ENCODE measurements around the gene ZNF213.
A peak's percentile ranks its signal among the peaks of the same experiment; 100 is the strongest.

The ZNF213 gene

DNA sequence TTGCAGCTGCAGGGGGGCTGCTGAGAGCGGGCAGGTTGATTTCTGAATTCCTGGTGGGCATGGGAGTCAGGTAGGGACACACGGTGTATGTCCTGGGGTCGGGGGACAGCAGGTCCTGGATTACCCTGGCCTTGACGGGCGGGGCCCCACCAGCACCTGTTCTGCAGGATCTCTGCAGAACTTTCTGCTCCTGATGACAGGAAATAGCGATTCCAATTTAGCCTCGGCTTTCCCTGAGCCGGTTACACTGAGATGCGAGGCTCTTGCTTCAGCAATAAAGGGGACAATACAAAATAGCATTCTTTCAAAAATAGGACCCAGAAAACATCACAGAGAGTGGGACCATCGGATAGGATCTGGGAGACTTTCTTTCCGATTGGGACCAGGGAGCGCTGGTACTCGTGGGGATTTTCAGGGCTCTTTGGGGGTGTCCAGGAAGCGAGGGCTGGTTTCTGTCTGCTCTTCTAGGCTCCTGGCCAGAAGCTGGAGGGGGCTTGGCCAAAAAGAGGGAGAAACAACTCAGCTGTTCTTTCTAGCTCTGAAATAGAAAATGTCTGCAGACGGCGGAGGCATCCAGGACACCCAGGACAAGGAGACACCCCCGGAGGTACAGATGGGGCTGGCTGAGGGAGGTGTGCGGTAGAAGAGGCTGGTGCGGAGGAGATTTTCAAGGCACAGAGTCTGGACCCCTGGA, 21.8 kb upstream of the ZNF213 start:
- Histone ChIP-seq H3K79me2 (ENCODE audit: control insufficient read depth, insufficient read depth, low read length) (no peaks in the 10 kb centered on the region), H2BK15ac (replicated peaks; ENCODE audit: low read depth) (no peak overlapping the region), H3K23ac (ENCODE audit: low read length) (no peak overlapping the region), H2BK5ac (ENCODE audit: low read length) (no peak overlapping the region), H3K4me2 (ENCODE audit: low read length) (peak overlapping the region; percentile 88), H3K4me3 (ENCODE audit: low read length) (peak overlapping the region; percentile 66), H2AK5ac (ENCODE audit: low read length) (no peak overlapping the region), H4K8ac (ENCODE audit: low read depth, low read length) (no peak overlapping the region), H3K4ac (ENCODE audit: low read depth, low read length) (no peak overlapping the region), H3K36me3 (ENCODE audit: control insufficient read depth, insufficient read depth, low read length) (no peaks in the 10 kb centered on the region), H2BK120ac (ENCODE audit: low read depth, low read length) (no peak overlapping the region), H3K27ac (ENCODE audit: low read depth, low read length) (no peak overlapping the region), H3K9ac (ENCODE audit: low read length) (peak overlapping the region; percentile 80), H3K18ac (ENCODE audit: low read length) (no peak overlapping the region), H3K79me1 (ENCODE audit: low read length) (no peaks in the 10 kb centered on the region), H4K5ac (ENCODE audit: low read length) (no peak overlapping the region), H3K27me3 (ENCODE audit: insufficient read depth, low read length, poor library complexity) (no peaks in the 10 kb centered on the region), H3K56ac (ENCODE audit: low read length) (peak overlapping the region; percentile 88), H3K4me1 (ENCODE audit: control insufficient read depth, low read depth, low read length) (no peaks in the 10 kb centered on the region)
- no CpG with 5 or more reads among the region's 19 CpGs for WGBS (ENCODE audit: extremely low coverage, insufficient coverage, low lambda C conversion rate)
- DNase-seq = no peak

DNA sequence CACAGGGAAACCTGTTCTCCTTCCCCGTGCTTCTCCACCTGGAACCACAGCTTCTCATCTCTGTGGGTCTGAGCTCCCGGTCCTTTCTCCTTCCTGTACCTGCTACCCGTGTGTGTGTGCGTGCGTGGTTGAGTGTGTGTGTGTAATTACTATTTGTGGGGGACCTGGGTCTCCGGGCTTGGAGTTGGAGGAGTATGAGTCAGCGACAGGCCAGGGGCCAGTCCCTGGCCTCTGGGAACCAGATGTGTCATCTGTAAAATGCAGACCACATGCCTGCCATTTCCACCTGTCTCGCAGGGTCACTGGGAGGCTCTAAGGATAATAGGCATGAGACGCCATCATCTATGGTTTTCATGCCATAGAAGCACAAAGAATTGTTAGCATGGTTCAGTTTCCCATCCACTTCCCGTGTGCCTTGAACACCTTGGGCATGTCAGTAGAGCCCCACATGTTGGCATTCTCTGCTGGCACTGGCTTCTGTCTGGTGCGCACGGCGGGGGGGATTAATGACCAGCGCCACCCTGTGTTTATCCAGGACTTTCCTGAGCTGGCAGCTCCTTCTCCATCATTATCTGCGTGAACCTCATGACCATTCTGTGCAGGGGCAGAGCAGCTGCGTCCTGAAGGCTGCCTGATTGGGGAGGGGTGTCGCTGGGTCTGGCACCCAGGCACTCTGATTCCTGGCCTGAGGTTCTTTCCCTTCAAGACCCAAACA, 20.9 kb upstream of the ZNF213 start:
- no peak overlapping the region for H3K4ac ChIP-seq (ENCODE audit: low read depth, low read length)
- no peak overlapping the region for H2BK5ac ChIP-seq (ENCODE audit: low read length)
- no peak overlapping the region for H3K56ac ChIP-seq (ENCODE audit: low read length)
- no peak overlapping the region for H3K4me2 ChIP-seq (ENCODE audit: low read length)
- H2BK120ac ChIP-seq (ENCODE audit: low read depth, low read length) = no peak overlapping the region
- H3K79me1 ChIP-seq (ENCODE audit: low read length) = no peaks in the 10 kb centered on the region
- H2AK5ac ChIP-seq (ENCODE audit: low read length) = no peak overlapping the region
- no peaks in the 10 kb centered on the region for H3K79me2 ChIP-seq (ENCODE audit: control insufficient read depth, insufficient read depth, low read length)
- WGBS (ENCODE audit: extremely low coverage, insufficient coverage, low lambda C conversion rate) = no CpG with 5 or more reads among the region's 17 CpGs
- H3K36me3 ChIP-seq (ENCODE audit: control insufficient read depth, insufficient read depth, low read length) = no peaks in the 10 kb centered on the region
- no peak for DNase-seq
- H3K4me3 ChIP-seq (ENCODE audit: low read length) = no peak overlapping the region
- H3K4me1 ChIP-seq (ENCODE audit: control insufficient read depth, low read depth, low read length) = no peaks in the 10 kb centered on the region
- no peak overlapping the region for H3K23ac ChIP-seq (ENCODE audit: low read length)
- H3K27me3 ChIP-seq (ENCODE audit: insufficient read depth, low read length, poor library complexity) = no peaks in the 10 kb centered on the region
- H3K9ac ChIP-seq (ENCODE audit: low read length) = no peak overlapping the region
- no peak overlapping the region for H2BK15ac ChIP-seq (replicated peaks; ENCODE audit: low read depth)
- no peak overlapping the region for H4K5ac ChIP-seq (ENCODE audit: low read length)
- H4K8ac ChIP-seq (ENCODE audit: low read depth, low read length) = no peak overlapping the region
- H3K27ac ChIP-seq (ENCODE audit: low read depth, low read length) = no peak overlapping the region
- H3K18ac ChIP-seq (ENCODE audit: low read length) = no peak overlapping the region

DNA sequence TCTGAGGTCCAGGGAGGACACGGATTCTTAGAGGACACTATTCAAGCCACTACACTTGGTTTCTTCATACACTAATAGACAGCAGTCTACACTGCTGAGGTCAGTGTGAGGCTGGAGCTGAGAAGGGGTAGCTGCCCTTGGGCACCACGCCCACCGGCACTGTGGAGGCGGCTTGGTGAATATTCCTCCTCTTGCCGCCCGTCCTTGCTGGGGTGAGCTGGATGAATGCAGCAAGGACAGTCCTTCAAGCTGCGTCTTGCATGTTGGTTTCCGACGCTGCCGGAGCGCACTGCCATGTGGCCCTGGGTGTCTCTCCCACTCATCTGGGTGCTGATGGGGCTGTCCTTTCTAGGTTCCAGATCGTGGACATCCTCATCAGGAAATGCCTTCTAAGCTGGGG, 19.8 kb upstream of the ZNF213 start:
- H3K4me1 ChIP-seq (ENCODE audit: control insufficient read depth, low read depth, low read length) = no peaks in the 10 kb centered on the region
- H3K27ac ChIP-seq (ENCODE audit: low read depth, low read length) = no peak overlapping the region
- no peak overlapping the region for H2BK5ac ChIP-seq (ENCODE audit: low read length)
- H3K27me3 ChIP-seq (ENCODE audit: insufficient read depth, low read length, poor library complexity) = no peaks in the 10 kb centered on the region
- H3K36me3 ChIP-seq (ENCODE audit: control insufficient read depth, insufficient read depth, low read length) = peaks cover 3% of the 10 kb centered on the region
- H3K79me1 ChIP-seq (ENCODE audit: low read length) = no peaks in the 10 kb centered on the region
- no peaks in the 10 kb centered on the region for H3K79me2 ChIP-seq (ENCODE audit: control insufficient read depth, insufficient read depth, low read length)
- H4K5ac ChIP-seq (ENCODE audit: low read length) = no peak overlapping the region
- no peak for DNase-seq
- no peak overlapping the region for H3K4me2 ChIP-seq (ENCODE audit: low read length)
- no peak overlapping the region for H3K9ac ChIP-seq (ENCODE audit: low read length)
- no peak overlapping the region for H3K4ac ChIP-seq (ENCODE audit: low read depth, low read length)
- no peak overlapping the region for H3K56ac ChIP-seq (ENCODE audit: low read length)
- no peak overlapping the region for H4K8ac ChIP-seq (ENCODE audit: low read depth, low read length)
- H2BK15ac ChIP-seq (replicated peaks; ENCODE audit: low read depth) = no peak overlapping the region
- H2AK5ac ChIP-seq (ENCODE audit: low read length) = no peak overlapping the region
- WGBS (ENCODE audit: extremely low coverage, insufficient coverage, low lambda C conversion rate) = no CpG with 5 or more reads among the region's 12 CpGs
- H3K18ac ChIP-seq (ENCODE audit: low read length) = no peak overlapping the region
- H3K23ac ChIP-seq (ENCODE audit: low read length) = no peak overlapping the region
- H2BK120ac ChIP-seq (ENCODE audit: low read depth, low read length) = no peak overlapping the region
- H3K4me3 ChIP-seq (ENCODE audit: low read length) = no peak overlapping the region

DNA sequence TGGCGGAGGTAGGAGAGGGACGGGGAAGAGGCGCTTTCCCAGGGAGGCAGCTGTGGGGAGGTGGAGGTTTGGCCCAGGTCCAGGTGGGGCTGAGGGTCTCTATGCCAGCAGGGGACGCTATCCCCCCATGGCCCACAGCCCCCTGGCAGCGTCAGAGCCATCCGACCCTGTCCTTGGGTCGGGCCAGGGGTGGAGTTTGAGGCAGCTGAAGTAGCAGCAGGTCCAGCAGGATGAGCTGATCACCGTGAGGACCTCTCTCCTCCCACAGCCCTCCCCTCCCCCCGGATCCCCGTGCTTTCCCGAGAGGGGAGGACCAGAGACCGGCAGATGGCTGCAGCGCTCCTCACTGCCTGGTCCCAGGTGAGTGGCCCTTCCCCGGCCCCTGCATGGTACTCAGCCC, 19.3 kb upstream of the ZNF213 start:
- no peaks in the 10 kb centered on the region for H3K4me1 ChIP-seq (ENCODE audit: control insufficient read depth, low read depth, low read length)

DNA sequence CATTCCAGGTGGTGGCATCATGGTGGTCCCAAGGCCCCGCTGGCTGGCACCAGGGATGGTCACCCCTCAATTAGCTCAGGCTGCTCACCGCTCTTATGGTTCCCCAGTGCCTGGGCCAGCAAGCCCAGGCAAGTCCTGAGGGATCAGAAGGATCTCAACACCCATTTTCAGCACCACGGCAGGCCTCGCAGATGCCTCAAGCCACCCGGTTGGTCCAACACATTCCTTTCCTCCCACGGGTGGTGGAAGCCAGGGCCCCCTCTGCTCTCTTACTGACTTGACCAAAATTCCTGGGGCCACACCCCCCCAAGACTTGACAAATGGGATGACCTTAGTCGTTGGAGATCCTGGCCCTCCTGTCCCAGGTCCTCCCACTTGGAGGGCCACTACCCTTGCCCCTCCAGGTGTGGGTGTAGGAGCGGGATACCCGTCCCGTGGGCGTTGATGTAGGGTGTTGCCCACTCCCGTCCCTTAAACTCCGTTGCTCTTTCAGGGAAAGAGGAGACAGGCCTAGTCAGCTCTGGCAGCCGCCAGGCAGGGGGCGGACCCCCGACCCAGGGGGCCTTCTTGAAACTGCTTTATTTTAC, 16.5 kb upstream of the ZNF213 start:
- H3K79me1 ChIP-seq (ENCODE audit: low read length) = no peaks in the 10 kb centered on the region
- H2BK15ac ChIP-seq (replicated peaks; ENCODE audit: low read depth) = no peak overlapping the region
- H3K56ac ChIP-seq (ENCODE audit: low read length) = no peak overlapping the region
- no peak overlapping the region for H3K4me3 ChIP-seq (ENCODE audit: low read length)
- H3K27me3 ChIP-seq (ENCODE audit: insufficient read depth, low read length, poor library complexity) = no peaks in the 10 kb centered on the region
- no peak overlapping the region for H2BK120ac ChIP-seq (ENCODE audit: low read depth, low read length)
- H3K18ac ChIP-seq (ENCODE audit: low read length) = no peak overlapping the region
- no peak overlapping the region for H3K27ac ChIP-seq (ENCODE audit: low read depth, low read length)
- H3K4ac ChIP-seq (ENCODE audit: low read depth, low read length) = no peak overlapping the region
- no peak overlapping the region for H4K5ac ChIP-seq (ENCODE audit: low read length)
- no peak for DNase-seq
- no peak overlapping the region for H3K9ac ChIP-seq (ENCODE audit: low read length)
- peaks cover 3% of the 10 kb centered on the region for H3K36me3 ChIP-seq (ENCODE audit: control insufficient read depth, insufficient read depth, low read length)
- no peaks in the 10 kb centered on the region for H3K79me2 ChIP-seq (ENCODE audit: control insufficient read depth, insufficient read depth, low read length)
- H3K23ac ChIP-seq (ENCODE audit: low read length) = no peak overlapping the region
- H3K4me1 ChIP-seq (ENCODE audit: control insufficient read depth, low read depth, low read length) = no peaks in the 10 kb centered on the region
- no CpG with 5 or more reads among the region's 16 CpGs for whole genome bisulfite sequencing (ENCODE audit: extremely low coverage, insufficient coverage, low lambda C conversion rate)
- H3K4me2 ChIP-seq (ENCODE audit: low read length) = no peak overlapping the region
- H2BK5ac ChIP-seq (ENCODE audit: low read length) = no peak overlapping the region
- H2AK5ac ChIP-seq (ENCODE audit: low read length) = no peak overlapping the region
- H4K8ac ChIP-seq (ENCODE audit: low read depth, low read length) = no peak overlapping the region

More for the DNA sequence above, 19.3 kb upstream of the ZNF213 start:
- no peak for DNase-seq
- H3K79me2 ChIP-seq (ENCODE audit: control insufficient read depth, insufficient read depth, low read length) = no peaks in the 10 kb centered on the region
- H3K4ac ChIP-seq (ENCODE audit: low read depth, low read length) = no peak overlapping the region
- H3K56ac ChIP-seq (ENCODE audit: low read length) = no peak overlapping the region
- H3K27ac ChIP-seq (ENCODE audit: low read depth, low read length) = no peak overlapping the region
- H3K79me1 ChIP-seq (ENCODE audit: low read length) = no peaks in the 10 kb centered on the region
- WGBS (ENCODE audit: extremely low coverage, insufficient coverage, low lambda C conversion rate) = no CpG with 5 or more reads among the region's 14 CpGs
- no peak overlapping the region for H4K5ac ChIP-seq (ENCODE audit: low read length)
- peaks cover 3% of the 10 kb centered on the region for H3K36me3 ChIP-seq (ENCODE audit: control insufficient read depth, insufficient read depth, low read length)
- H3K9ac ChIP-seq (ENCODE audit: low read length) = no peak overlapping the region
- no peak overlapping the region for H2BK120ac ChIP-seq (ENCODE audit: low read depth, low read length)
- H3K27me3 ChIP-seq (ENCODE audit: insufficient read depth, low read length, poor library complexity) = no peaks in the 10 kb centered on the region
- H3K23ac ChIP-seq (ENCODE audit: low read length) = no peak overlapping the region
- H3K4me2 ChIP-seq (ENCODE audit: low read length) = no peak overlapping the region
- no peak overlapping the region for H2BK5ac ChIP-seq (ENCODE audit: low read length)
- no peak overlapping the region for H3K4me3 ChIP-seq (ENCODE audit: low read length)
- no peak overlapping the region for H2AK5ac ChIP-seq (ENCODE audit: low read length)
- no peak overlapping the region for H4K8ac ChIP-seq (ENCODE audit: low read depth, low read length)
- no peak overlapping the region for H3K18ac ChIP-seq (ENCODE audit: low read length)
- no peak overlapping the region for H2BK15ac ChIP-seq (replicated peaks; ENCODE audit: low read depth)
